ENCODE results near the gene GAA. TPM values are rescaled to one million over a fixed set of nuclear protein-coding genes. Genes with fewer than 3 reads are reported as not detected.

The GAA gene
- total RNA-seq: 37.3 and 41.4 TPM in 2 replicates

GRCh38 chr17:80101011-80101945 is at the start of gene GAA:
GAA (plus strand) TSS chr17:80101581; CDS start chr17:80104587, 3,006 bp downstream.

GRCh38 chr17:80147035-80147822 is 45.8 kb downstream of the GAA start, which contains the start of gene EIF4A3:
EIF4A3 (minus strand) TSS chr17:80147128; CDS start chr17:80146961, 167 bp downstream.

Other genes starting within 250 kb of the GAA start
- gene TBC1D16, start 65.7 kb upstream of the GAA start, total RNA-seq: 33.5 and 34.7 TPM in 2 replicates
- 0.43 and 1.2 TPM in 2 replicates for gene CCDC40, start 64.9 kb upstream of the GAA start, total RNA-seq
- gene EIF4A3, start 45.5 kb downstream of the GAA start, total RNA-seq: 135 and 160 TPM in 2 replicates
- 1.9 and 3.1 TPM in 2 replicates for gene CARD14, start 68.4 kb downstream of the GAA start, total RNA-seq
- 3.4 and 5.8 TPM in 2 replicates for gene SGSH, start 118.8 kb downstream of the GAA start, total RNA-seq
- gene SLC26A11, start 118.8 kb downstream of the GAA start, total RNA-seq: 2.4 and 3.6 TPM in 2 replicates
- 52.0 and 103 TPM in 2 replicates for gene RNF213, start 159.3 kb downstream of the GAA start, total RNA-seq